GM12878 (cell line): ENCODE results near the gene ZG16B.

Source experiments
- CBX3 ChIP-seq: fragments of 200-600 bp; sonication (generic); IDR thresholded peaks from 2 replicates; pipeline ENCODE4 v1.6.1; 2016; ENCODE audit warnings: low read depth, borderline replicate concordance
- CEBPB ChIP-seq, 2 experiments: fragments of 150-350 bp in 1 of 2; IDR thresholded peaks; 2 replicates each; pipeline ENCODE4 v1.6.1; 2012 to 2014; ENCODE audit warnings: low read depth in 2 of 2, low read length in 2 of 2, borderline replicate concordance in 1 of 2, inconsistent platforms in 1 of 2
- EGR1 ChIP-seq, 2 experiments: IDR thresholded peaks; 1 replicate in 1 of 2; 2 replicates in 1 of 2; pipeline ENCODE4 v1.6.1; 2011 to 2012; ENCODE audit warnings: low read depth in 2 of 2, low read length in 2 of 2, borderline replicate concordance in 1 of 2, mild to moderate bottlenecking in 1 of 2, moderate library complexity in 1 of 2
- JUND ChIP-seq: IDR thresholded peaks from 2 replicates; pipeline ENCODE4 v1.6.1; 2012; ENCODE audit warnings: low read depth, mild to moderate bottlenecking, low read length, improper control_type of control experiment, moderate library complexity
- RAD51 ChIP-seq: fragments of 450-650 bp; IDR thresholded peaks from 2 replicates; pipeline ENCODE4 v1.6.1; 2016; ENCODE audit warnings: moderate library complexity, mild to moderate bottlenecking, inconsistent platforms
- SP1 ChIP-seq: IDR thresholded peaks from one replicate; pipeline ENCODE4 v1.6.1; 2011; ENCODE audit warnings: low read depth, low read length
- TARDBP ChIP-seq: IDR thresholded peaks from 2 replicates; pipeline ENCODE4 v1.6.1; 2016; ENCODE audit warnings: borderline replicate concordance
- TF ChIP-seq, protein P1 (sequence below), 3 experiments: IDR thresholded peaks in 2 of 3; conservative IDR thresholded peaks in 1 of 3; 2 replicates each; pipeline ENCODE4 v1.5.1; 2011; ENCODE audit warnings: low read depth in 3 of 3, low read length in 3 of 3, mild to moderate bottlenecking in 3 of 3, control low read depth in 2 of 3, moderate library complexity in 2 of 3, inconsistent platforms in 1 of 3, mixed read lengths in 1 of 3; ENCODE audit not compliant: control insufficient read depth in 2 of 3, insufficient read depth in 1 of 3; ENCODE audit errors: extremely low read depth in 1 of 3
- TF ChIP-seq, protein P2 (sequence below): IDR thresholded peaks from 2 replicates; pipeline ENCODE4 v1.6.1; 2011; ENCODE audit warnings: mild to moderate bottlenecking, low read depth, low read length, moderate library complexity; ENCODE audit not compliant: insufficient replicate concordance
- TF ChIP-seq, protein P3 (sequence below): IDR thresholded peaks from 2 replicates; pipeline ENCODE4 v1.6.1; 2012; ENCODE audit warnings: low read depth, low read length, improper control_type of control experiment

DNA sequence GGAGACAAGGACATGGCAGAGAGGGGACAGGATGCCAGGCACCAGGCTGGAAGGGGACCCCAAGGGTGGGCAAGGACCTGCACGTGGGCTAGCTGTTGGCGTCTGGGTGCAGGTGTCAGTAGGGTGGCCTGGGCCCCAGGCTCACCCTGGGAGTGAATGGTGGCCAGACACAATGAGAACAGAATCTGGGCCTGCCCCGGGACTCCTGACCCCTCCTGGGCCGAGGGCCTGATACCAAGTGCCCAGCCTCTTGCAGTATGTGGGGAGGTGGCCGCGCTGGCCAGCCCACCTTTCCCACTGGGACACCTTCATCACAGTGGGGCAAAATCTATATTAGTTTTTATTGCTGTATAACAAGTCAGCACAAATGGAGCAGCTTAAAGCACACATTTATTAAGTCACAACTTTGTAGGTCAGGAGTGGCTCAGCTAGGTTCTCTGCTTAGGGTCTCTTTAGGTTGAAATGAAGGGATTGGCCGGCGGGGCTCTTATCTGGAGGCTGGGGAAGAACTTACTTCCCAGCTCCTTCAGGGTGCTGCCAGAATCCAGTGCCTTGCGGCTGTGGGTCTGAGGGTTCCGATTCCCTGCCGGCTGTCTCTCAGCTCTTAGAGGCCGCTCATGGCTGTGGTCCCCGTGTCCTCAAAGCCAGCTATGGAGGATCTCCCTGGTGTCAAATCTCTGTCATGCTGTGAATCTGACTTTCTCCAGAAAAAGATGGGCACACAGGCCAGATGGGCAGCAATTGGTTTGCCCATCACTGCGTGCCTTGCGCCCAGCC is 46.3 kb upstream of the ZG16B start:
- TF ChIP-seq, protein P1, sequence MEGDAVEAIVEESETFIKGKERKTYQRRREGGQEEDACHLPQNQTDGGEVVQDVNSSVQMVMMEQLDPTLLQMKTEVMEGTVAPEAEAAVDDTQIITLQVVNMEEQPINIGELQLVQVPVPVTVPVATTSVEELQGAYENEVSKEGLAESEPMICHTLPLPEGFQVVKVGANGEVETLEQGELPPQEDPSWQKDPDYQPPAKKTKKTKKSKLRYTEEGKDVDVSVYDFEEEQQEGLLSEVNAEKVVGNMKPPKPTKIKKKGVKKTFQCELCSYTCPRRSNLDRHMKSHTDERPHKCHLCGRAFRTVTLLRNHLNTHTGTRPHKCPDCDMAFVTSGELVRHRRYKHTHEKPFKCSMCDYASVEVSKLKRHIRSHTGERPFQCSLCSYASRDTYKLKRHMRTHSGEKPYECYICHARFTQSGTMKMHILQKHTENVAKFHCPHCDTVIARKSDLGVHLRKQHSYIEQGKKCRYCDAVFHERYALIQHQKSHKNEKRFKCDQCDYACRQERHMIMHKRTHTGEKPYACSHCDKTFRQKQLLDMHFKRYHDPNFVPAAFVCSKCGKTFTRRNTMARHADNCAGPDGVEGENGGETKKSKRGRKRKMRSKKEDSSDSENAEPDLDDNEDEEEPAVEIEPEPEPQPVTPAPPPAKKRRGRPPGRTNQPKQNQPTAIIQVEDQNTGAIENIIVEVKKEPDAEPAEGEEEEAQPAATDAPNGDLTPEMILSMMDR (IDR thresholded peaks at IDR 0.05 in 2 of 3, conservative IDR thresholded peaks at IDR 0.05 in 1 of 3; ENCODE audit: control insufficient read depth in 2 of 3, extremely low read depth in 1 of 3, insufficient read depth in 1 of 3, low read depth in 3 of 3, low read length in 3 of 3): no peak
- TF ChIP-seq SP1 (no peak), CEBPB (IDR thresholded peaks at IDR 0.05; ENCODE audit: borderline replicate concordance in 1 of 2, low read depth in 2 of 2, low read length in 2 of 2) (no peak), RAD51 (no peak), JUND (no peak), TARDBP (no peak), CBX3 (no peak), EGR1 (IDR thresholded peaks at IDR 0.05; ENCODE audit: borderline replicate concordance in 1 of 2, low read depth in 2 of 2, low read length in 2 of 2) (no peak)
- TF ChIP-seq, protein P2, sequence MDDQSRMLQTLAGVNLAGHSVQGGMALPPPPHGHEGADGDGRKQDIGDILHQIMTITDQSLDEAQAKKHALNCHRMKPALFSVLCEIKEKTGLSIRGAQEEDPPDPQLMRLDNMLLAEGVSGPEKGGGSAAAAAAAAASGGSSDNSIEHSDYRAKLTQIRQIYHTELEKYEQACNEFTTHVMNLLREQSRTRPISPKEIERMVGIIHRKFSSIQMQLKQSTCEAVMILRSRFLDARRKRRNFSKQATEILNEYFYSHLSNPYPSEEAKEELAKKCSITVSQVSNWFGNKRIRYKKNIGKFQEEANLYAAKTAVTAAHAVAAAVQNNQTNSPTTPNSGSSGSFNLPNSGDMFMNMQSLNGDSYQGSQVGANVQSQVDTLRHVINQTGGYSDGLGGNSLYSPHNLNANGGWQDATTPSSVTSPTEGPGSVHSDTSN: no peak
- TF ChIP-seq, protein P3, sequence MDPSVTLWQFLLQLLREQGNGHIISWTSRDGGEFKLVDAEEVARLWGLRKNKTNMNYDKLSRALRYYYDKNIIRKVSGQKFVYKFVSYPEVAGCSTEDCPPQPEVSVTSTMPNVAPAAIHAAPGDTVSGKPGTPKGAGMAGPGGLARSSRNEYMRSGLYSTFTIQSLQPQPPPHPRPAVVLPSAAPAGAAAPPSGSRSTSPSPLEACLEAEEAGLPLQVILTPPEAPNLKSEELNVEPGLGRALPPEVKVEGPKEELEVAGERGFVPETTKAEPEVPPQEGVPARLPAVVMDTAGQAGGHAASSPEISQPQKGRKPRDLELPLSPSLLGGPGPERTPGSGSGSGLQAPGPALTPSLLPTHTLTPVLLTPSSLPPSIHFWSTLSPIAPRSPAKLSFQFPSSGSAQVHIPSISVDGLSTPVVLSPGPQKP: no peak
